WI38 (cell line): ENCODE measurements around the gene RIBC1.
"Not testable (repeated sequence)": the region's sequence is repeated elsewhere in the genome, so short reads cannot be mapped to it uniquely, and the experiment has no call there.

Source experiments
- H3K4me3 ChIP-seq: 2 replicates; pipeline ENCODE4 v1.5.1; 2011; ENCODE audit warnings: low read depth, mild to moderate bottlenecking, control low read depth, low read length
- CTCF ChIP-seq: IDR thresholded peaks from 2 replicates; pipeline ENCODE4 v1.5.1; 2012; ENCODE audit warnings: low read depth, mild to moderate bottlenecking, control low read depth, low read length

The RIBC1 gene

DNA sequence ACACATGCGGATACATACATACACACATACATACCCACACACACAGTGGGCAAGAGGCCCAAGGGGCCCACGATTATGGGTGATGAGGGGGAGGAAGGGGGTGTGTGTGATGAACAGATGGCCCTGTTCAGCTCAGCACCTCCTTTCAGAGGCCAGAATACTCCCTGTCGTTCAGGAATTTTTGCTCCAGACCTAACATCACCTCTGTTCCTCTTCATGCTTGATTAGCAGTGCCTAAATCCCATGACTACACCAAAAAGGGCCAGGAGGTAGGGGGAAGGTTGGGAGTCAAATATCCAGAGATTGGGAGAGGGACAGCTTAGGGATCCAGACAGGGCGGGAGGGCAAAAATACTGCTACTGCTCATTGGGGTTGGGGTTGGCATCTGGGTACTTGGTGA, 42.9 kb upstream of the RIBC1 start:
- no peak overlapping the region for H3K4me3 ChIP-seq
- no peak for TF ChIP-seq CTCF

GRCh38 chrX:53383376-53384076, 39.1 kb upstream of the RIBC1 start:
- TF ChIP-seq CTCF: no peak
- no peak overlapping the region for H3K4me3 ChIP-seq

GRCh38 chrX:53395605-53396298, 26.9 kb upstream of the RIBC1 start:
- no peak overlapping the region for H3K4me3 ChIP-seq
- TF ChIP-seq CTCF: no peak

DNA sequence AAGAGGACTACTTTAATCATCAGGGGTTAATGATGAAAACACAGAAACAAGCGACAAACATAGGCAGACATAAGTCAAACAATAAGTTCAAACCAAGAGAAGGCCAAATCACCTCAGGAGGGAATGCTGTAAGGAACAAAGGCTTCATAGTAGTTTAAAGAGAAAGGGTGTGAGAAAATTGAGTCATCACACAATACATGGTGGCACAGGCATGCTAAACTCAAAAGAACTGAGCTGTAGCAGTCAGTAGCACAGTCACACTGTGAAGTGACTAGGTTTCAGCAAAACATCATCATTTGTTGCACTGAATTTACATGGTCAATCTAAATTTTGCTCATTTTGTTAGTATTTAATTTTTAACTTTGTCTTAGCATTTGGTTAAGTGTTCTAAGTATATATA, 24.5 kb upstream of the RIBC1 start:
- H3K4me3 ChIP-seq: no peak overlapping the region
- TF ChIP-seq CTCF: no peak

DNA sequence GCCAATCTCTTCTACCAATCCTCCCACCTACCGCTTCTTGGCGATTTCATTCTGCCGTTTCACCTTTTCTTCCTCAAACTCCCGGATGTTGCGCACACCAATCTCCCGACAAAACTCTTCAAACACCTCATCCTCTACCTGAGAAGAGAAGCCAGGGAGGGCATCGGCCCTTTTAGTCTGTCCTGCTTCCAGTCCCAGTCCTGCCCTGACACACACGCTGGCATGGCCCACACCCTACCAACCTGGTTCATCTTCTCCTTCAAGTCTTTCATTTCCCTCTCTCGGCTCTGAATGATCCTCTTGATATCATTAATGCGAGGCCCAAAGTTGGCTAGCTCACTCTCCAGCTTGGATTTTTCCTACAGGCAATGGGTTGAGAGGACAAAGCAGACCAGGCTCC, 19.1 kb upstream of the RIBC1 start:
- H3K4me3 ChIP-seq: no peak overlapping the region
- TF ChIP-seq CTCF: no peak

DNA sequence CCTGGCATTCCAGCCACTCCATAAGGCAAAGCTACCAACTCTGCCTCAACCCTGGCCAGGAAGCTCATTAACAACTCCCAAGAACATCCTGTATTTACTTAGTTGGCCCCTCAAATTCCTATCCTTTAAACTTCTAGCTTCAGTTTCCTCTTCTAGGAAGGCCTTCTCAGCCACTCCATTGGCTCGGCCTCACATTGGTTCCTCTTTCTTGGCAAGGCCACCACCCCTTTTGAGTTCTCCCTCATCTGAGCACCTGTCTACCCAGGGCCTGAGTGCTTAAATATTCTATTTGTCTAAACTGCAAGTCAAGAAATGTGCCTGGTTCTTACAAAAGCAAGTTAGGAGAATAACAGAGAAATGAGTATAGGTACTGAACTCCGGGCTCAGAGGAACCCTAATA, 10.2 kb upstream of the RIBC1 start:
- H3K4me3 ChIP-seq: no peak overlapping the region
- TF ChIP-seq CTCF: no peak

- H3K4me3 ChIP-seq: not testable (repeated sequence)
These were observed 2.3 kb upstream of the RIBC1 start for GRCh38 chrX:53420351-53420750.
